ENCODE data around the gene PNPLA7. TPM values are rescaled to one million over a fixed set of nuclear protein-coding genes. Genes with fewer than 3 reads are reported as not detected.

Gene PNPLA7
- total and polyA plus RNA-seq, 10 of the 15 experiments (the other 5 are each of a cell fraction or from before 2014, with no cell fraction given) = 0.04 to 0.85 (median 0.19) TPM; not detected in 1

DNA sequence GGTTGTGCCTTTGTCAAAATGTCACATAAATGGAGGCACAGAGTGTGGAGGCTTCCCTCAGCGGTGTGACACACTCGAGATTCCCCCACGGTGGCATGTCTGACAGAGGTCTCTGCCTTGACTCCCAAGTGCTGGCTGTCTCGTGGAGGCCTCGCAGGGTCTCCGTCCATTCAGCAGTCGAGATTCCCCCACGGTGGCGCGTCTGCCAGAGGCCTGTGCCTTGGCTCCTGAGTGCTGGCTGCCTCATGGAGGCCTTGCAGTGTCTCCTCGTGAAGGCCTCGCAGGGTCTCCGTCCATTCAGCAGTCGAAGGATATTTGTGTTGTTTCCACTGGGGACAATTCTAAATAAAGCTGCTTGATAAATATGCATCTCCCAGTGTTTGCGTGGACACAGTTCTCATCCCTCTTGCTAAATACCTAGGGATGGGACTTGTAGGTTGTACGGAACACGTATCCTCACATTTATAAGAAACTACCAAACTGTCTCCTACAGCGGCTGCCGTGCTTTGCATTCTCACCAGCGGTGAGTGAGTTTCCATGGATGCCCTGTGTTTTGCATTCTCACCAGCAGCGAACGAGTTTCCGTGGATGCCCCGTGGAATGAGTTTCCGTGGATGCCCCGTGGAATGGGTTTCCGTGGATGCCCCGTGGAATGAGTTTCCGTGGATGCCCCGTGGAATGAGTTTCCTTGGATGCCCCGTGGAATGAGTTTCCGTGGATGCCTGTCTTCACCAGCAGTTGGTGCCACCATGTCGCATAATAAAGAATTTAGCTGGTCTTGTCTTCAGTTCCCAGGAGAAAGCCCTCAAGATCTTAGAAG is 25.8 kb downstream of the PNPLA7 start:
- SMC1A ChIA-PET (ENCODE audit: uncharacterized antibody, unreplicated experiment) = interaction anchor here (0.8 kb wide), 1 partner anchor 15 kb away, joined by 4 read pairs; no protein-coding TSS in a partner anchor
- H4K20me1 ChIP-seq (ENCODE audit: control insufficient read depth, insufficient read depth) = no peaks in the 10 kb centered on the region
- RAD21 ChIA-PET (ENCODE audit: unreplicated experiment) = interaction anchor here (1.1 to 1.8 kb wide), 3 partner anchors 15 to 288 kb away, joined by 3 to 4 read pairs (median 3); partner anchors contain the start of genes EXD3 and NOXA1
- BruUV-seq (replicated peaks) = no TSS peak
- FAIRE-seq (no peak), ATAC-seq (no peak), DNase-seq (ENCODE audit: low read depth, low spot score) (no peak)
- POLR2A ChIA-PET = interaction anchor here (1.0 kb wide), 1 partner anchor 101 kb away, joined by 6 read pairs; the partner anchor contains the start of genes EXD3 and NOXA1
- intact Hi-C loops (cut with micrococcal nuclease; ENCODE audit: unreplicated experiment) = loop anchor here (10.0 kb wide), 2 partner anchors 60 to 230 kb away; no protein-coding TSS in a partner anchor
- no peaks in the 10 kb centered on the region for H3K79me2 ChIP-seq (ENCODE audit: control insufficient read depth, insufficient read depth, low read length)
- H3K4me1 ChIP-seq (ENCODE audit: control insufficient read depth, insufficient read depth, low read length) = no peaks in the 10 kb centered on the region
- H3K27me3 ChIP-seq (replicated peaks in 1 of 2; ENCODE audit: control insufficient read depth in 2 of 2, insufficient read depth in 2 of 2, low read length in 1 of 2) = no peaks in the 10 kb centered on the region
- no peaks in the 10 kb centered on the region for H3K36me3 ChIP-seq (ENCODE audit: control insufficient read depth in 2 of 2, insufficient read depth in 2 of 2, low read length in 1 of 2)
- no peak overlapping the region for H3K4me3 ChIP-seq
- H3K9ac ChIP-seq (ENCODE audit: control insufficient read depth, insufficient read depth, low read length) = no peak overlapping the region
- H2AFZ ChIP-seq (ENCODE audit: control insufficient read depth, low read depth, low read length) = no peak overlapping the region
- CTCF ChIA-PET = interaction anchor here (0.6 to 3.1 kb wide), 6 partner anchors 10 to 119 kb away, joined by 3 to 14 read pairs (median 3); no protein-coding TSS in a partner anchor
- H3K9me3 ChIP-seq (replicated peaks; ENCODE audit: control insufficient read depth, insufficient read depth, low read length) = no peaks in the 10 kb centered on the region
- in situ Hi-C loops (cut with MboI) = no loop called here
- no peak overlapping the region for H3K4me2 ChIP-seq (ENCODE audit: control insufficient read depth, insufficient read depth)
- no peak overlapping the region for H3K27ac ChIP-seq (ENCODE audit: control insufficient read depth, insufficient read depth)
- WGBS (ENCODE audit: insufficient coverage, insufficient replicate concordance, low lambda C conversion rate, missing lambda C conversion rate) = 80% methylated on average over 33 of the region's 33 CpGs
- TF ChIP-seq IRF5 (IDR thresholded peaks at IDR 0.05; ENCODE audit: borderline replicate concordance) (no peak), GATAD2B (conservative IDR thresholded peaks at IDR 0.05; ENCODE audit: low read depth) (no peak), ZZZ3 (IDR thresholded peaks at IDR 0.05; ENCODE audit: control insufficient read depth, insufficient read length, low read depth) (no peak), POLR2AphosphoS2 (IDR thresholded peaks at IDR 0.05; ENCODE audit: low read depth, low read length) (no peak), SUZ12 (IDR thresholded peaks at IDR 0.05; ENCODE audit: unreplicated experiment) (no peak), CHD4 (IDR thresholded peaks at IDR 0.05) (no peak), NFYB (IDR thresholded peaks at IDR 0.05; ENCODE audit: insufficient read depth, low read depth, low read length) (no peak), ESRRA (IDR thresholded peaks at IDR 0.05; ENCODE audit: low read length) (no peak), KAT2A (conservative IDR thresholded peaks at IDR 0.05; ENCODE audit: control insufficient read depth, low read depth, low read length) (no peak), ETV6 (conservative IDR thresholded peaks at IDR 0.05 in 1 of 2, IDR thresholded peaks at IDR 0.05 in 1 of 2; ENCODE audit: borderline replicate concordance in 1 of 2, low read depth in 1 of 2) (no peak), NBN (IDR thresholded peaks at IDR 0.05) (no peak), BCLAF1 (IDR thresholded peaks at IDR 0.05) (no peak)
- TF ChIP-seq, protein P1, sequence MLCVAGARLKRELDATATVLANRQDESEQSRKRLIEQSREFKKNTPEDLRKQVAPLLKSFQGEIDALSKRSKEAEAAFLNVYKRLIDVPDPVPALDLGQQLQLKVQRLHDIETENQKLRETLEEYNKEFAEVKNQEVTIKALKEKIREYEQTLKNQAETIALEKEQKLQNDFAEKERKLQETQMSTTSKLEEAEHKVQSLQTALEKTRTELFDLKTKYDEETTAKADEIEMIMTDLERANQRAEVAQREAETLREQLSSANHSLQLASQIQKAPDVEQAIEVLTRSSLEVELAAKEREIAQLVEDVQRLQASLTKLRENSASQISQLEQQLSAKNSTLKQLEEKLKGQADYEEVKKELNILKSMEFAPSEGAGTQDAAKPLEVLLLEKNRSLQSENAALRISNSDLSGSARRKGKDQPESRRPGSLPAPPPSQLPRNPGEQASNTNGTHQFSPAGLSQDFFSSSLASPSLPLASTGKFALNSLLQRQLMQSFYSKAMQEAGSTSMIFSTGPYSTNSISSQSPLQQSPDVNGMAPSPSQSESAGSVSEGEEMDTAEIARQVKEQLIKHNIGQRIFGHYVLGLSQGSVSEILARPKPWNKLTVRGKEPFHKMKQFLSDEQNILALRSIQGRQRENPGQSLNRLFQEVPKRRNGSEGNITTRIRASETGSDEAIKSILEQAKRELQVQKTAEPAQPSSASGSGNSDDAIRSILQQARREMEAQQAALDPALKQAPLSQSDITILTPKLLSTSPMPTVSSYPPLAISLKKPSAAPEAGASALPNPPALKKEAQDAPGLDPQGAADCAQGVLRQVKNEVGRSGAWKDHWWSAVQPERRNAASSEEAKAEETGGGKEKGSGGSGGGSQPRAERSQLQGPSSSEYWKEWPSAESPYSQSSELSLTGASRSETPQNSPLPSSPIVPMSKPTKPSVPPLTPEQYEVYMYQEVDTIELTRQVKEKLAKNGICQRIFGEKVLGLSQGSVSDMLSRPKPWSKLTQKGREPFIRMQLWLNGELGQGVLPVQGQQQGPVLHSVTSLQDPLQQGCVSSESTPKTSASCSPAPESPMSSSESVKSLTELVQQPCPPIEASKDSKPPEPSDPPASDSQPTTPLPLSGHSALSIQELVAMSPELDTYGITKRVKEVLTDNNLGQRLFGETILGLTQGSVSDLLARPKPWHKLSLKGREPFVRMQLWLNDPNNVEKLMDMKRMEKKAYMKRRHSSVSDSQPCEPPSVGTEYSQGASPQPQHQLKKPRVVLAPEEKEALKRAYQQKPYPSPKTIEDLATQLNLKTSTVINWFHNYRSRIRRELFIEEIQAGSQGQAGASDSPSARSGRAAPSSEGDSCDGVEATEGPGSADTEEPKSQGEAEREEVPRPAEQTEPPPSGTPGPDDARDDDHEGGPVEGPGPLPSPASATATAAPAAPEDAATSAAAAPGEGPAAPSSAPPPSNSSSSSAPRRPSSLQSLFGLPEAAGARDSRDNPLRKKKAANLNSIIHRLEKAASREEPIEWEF (IDR thresholded peaks at IDR 0.05; ENCODE audit: insufficient replicate concordance, low read depth, low read length) = no peak

All from GM12878 (cell line).